ENCODE data around the gene PAPLN.

The PAPLN gene

GRCh38 chr14:73246387-73247150 lies 9.3 kb downstream of the PAPLN start:
- peaks cover 1 to 5% of the 10 kb centered on the region in 2 donors for H3K9me3 Mint-ChIP-seq
- H3K27ac Mint-ChIP-seq = peak overlapping the region; percentile 42
- peak overlapping the region; percentile 82 to 86 for H3K4me3 Mint-ChIP-seq
- peaks cover 19 to 28% of the 10 kb centered on the region in 2 donors for H3K27me3 Mint-ChIP-seq
- no peak for DNase-seq
- peaks cover 0 to 5% of the 10 kb centered on the region in 2 donors for H3K36me3 Mint-ChIP-seq
- peaks cover 51 to 70% of the 10 kb centered on the region in 2 donors for H3K4me1 Mint-ChIP-seq
- ATAC-seq (replicated peaks) = no peak

DNA sequence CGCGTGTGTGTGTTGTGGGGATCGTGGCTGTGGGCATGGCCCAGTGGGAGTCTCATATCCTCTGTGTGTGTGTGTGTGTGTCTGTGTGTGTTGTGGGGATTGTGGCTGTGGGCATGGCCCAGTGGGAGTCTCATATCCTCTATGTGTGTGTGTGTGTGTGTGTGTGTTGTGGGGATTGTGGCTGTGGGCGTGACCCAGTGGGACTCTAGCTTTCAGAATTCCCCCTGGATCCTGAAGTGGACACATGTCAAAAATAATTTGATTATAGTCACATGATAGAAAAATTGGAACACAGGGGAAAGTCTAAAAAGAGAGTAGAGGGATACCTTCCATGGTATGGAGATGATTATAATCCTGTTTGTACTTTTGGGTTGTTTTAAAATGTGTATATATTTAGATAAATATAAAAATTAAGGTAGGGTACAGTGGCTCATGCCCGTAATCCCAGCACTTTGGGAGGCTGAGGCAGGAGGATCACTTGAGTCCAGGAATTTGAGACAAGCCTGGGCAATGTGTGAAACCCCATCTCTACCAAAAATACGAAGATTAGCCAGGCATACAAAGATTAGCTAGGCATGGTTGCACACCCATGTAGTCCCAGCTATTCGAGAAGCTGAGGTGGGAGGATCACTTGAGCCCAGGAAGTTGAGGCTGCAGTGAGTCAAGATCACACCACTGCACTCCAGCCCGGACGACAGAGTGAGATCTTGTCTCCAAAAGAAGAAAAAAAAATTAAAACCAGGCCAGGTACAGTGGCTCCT lies 11.0 kb downstream of the PAPLN start:
- H3K36me3 Mint-ChIP-seq = peaks cover 0 to 5% of the 10 kb centered on the region in 2 donors
- peaks cover 40 to 53% of the 10 kb centered on the region in 2 donors for H3K4me1 Mint-ChIP-seq
- DNase-seq (peak; percentile 32), ATAC-seq (replicated peaks) (peak; percentile 66 to 75)
- H3K4me3 Mint-ChIP-seq = peak overlapping the region in 1 of 2 donors; percentile 46
- H3K27ac Mint-ChIP-seq = peak overlapping the region; percentile 65
- peaks cover 5 to 18% of the 10 kb centered on the region in 2 donors for H3K27me3 Mint-ChIP-seq
- peaks cover 1 to 5% of the 10 kb centered on the region in 2 donors for H3K9me3 Mint-ChIP-seq

GRCh38 chr14:73249108-73249507 lies 11.8 kb downstream of the PAPLN start:
- H3K9me3 Mint-ChIP-seq = peaks cover 1 to 5% of the 10 kb centered on the region in 2 donors
- peaks cover 0 to 13% of the 10 kb centered on the region in 2 donors for H3K27me3 Mint-ChIP-seq
- H3K36me3 Mint-ChIP-seq = peaks cover 0 to 5% of the 10 kb centered on the region in 2 donors
- H3K4me1 Mint-ChIP-seq = peaks cover 35 to 46% of the 10 kb centered on the region in 2 donors
- DNase-seq (no peak), ATAC-seq (replicated peaks) (no peak)
- H3K4me3 Mint-ChIP-seq = no peak overlapping the region
- no peak overlapping the region for H3K27ac Mint-ChIP-seq

DNA sequence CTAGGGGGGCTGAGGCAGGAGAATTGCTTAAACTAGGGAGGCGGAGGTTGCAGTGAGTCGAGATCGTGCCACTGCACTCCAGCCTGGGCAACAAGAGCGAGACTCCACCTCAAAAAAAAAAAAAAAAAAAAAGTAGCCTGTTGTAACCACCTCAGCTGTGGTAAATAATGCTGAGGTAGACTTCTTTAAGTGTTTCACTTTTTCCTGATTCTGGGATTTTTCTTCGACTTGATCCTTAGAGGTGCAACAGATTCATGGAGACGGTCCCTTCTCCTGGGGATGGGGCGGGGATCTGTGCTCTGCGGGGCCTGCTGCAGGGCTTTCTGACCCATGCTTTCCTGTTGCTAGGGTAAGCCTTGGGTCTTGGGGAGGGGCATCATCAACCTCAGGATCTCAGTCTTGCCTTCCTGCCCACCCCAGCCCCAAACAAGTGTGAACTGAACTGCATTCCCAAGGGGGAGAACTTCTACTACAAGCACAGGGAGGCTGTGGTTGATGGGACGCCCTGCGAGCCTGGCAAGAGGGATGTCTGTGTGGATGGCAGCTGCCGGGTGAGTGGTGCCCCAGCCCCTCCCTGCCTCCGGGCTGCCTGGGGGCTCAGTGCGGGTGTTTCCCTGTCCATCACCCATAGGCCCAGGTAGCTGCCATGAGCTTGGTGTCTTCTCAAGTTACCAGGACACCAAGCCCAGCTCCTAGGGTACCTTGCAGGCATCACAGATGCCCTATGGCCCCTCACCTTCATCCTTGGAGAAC lies 12.4 kb downstream of the PAPLN start:
- ATAC-seq (replicated peaks) (no peak), DNase-seq (no peak)
- H3K4me1 Mint-ChIP-seq = peaks cover 31 to 46% of the 10 kb centered on the region in 2 donors
- H3K9me3 Mint-ChIP-seq = peaks cover 1 to 5% of the 10 kb centered on the region in 2 donors
- peaks cover 0 to 8% of the 10 kb centered on the region in 2 donors for H3K27me3 Mint-ChIP-seq
- H3K27ac Mint-ChIP-seq = peak overlapping the region; percentile 63
- peaks cover 0 to 5% of the 10 kb centered on the region in 2 donors for H3K36me3 Mint-ChIP-seq
- no peak overlapping the region for H3K4me3 Mint-ChIP-seq

- Mint-ChIP-seq H3K4me3 (no peak overlapping the region), H3K27ac (peak overlapping the region; percentile 63), H3K4me1 (peaks cover 28 to 40% of the 10 kb centered on the region in 2 donors), H3K36me3 (peaks cover 0 to 5% of the 10 kb centered on the region in 2 donors), H3K9me3 (peaks cover 1 to 5% of the 10 kb centered on the region in 2 donors), H3K27me3 (peaks cover 0 to 4% of the 10 kb centered on the region in 2 donors)
- ATAC-seq (replicated peaks) (no peak), DNase-seq (no peak)
These were observed 13.0 kb downstream of the PAPLN start for GRCh38 chr14:73250317-73250713.

DNA sequence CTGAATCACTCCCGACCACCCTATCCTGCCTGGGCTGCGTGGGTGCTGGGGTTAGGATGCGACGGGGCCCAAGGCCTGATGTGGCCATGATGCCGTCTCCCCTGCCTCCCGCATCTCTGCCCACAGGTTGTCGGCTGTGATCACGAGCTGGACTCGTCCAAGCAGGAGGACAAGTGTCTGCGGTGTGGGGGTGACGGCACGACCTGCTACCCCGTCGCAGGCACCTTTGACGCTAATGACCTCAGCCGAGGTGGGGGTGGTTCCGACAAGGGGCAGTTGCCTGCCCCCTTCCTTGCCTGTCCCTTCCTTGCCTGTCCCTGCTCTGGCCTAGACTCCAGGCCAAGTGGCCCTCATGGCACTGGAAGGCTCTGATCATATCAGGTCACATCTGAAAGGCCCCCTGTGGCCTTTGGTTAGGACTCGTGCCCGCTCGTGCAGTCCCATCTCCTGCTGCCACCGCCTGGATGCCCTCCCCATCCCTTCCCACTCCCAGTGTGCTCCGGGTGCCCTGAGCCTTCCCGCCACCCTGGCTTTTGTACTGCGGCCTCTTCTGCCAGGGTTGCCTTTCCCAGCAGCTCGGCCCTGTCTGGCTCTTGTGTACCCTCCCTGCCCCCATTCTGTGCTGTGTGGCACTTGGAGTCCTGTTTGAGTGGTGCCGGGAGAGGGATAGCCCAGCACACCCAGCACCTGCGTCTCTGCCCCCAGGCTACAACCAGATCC lies 13.6 kb downstream of the PAPLN start:
- Mint-ChIP-seq H3K27me3 (peaks cover 0 to 4% of the 10 kb centered on the region in 2 donors), H3K36me3 (peaks cover 0 to 5% of the 10 kb centered on the region in 2 donors), H3K9me3 (peaks cover 1 to 5% of the 10 kb centered on the region in 2 donors), H3K27ac (no peak overlapping the region), H3K4me3 (no peak overlapping the region), H3K4me1 (peaks cover 28 to 39% of the 10 kb centered on the region in 2 donors)
- ATAC-seq (replicated peaks) = no peak
- DNase-seq = no peak

GRCh38 chr14:73251516-73252215 lies 14.4 kb downstream of the PAPLN start:
- H3K27ac Mint-ChIP-seq = no peak overlapping the region
- H3K9me3 Mint-ChIP-seq = peaks cover 1 to 5% of the 10 kb centered on the region in 2 donors

DNA sequence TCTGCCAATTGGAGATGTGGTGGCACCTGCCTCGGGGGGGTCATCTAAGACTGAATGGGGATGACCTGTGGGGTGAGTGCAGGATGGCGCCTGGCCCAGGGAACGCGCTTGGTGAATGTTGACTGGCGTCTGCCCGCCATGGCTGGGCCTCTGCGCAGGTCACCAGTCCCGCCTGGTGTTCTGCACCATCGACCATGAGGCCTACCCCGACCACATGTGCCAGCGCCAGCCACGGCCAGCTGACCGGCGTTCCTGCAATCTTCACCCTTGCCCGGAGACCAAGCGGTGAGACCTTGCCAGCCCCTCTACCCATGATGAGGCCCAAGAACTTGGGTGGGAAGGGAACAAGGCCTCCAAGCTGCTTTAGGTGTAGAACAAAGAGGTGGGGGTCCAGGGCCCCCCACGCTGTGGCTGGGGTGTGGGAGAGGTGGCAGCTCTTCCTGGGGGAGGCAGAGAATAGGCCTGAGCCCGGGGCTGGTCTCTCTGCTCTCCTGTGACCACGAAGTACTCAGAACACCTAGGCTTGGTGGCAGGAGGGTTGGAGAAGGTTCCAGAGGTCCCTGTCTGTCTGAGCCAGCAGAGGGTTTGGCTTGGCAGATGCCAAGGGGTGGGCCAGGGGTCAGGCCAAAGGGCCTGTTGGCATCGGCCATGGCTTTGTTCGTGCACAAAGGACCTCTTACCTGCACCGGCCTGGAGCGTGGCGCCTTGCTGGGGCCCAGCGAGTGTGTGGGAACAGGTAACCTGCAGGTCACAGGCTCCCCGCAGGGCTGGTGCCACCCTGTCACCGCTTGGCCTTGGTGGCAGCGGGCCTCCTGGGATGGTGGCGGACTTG lies 15.4 kb downstream of the PAPLN start:
- H3K27me3 Mint-ChIP-seq = no peaks in the 10 kb centered on the region
- no peak overlapping the region for H3K27ac Mint-ChIP-seq
- H3K4me3 Mint-ChIP-seq = no peak overlapping the region
- DNase-seq (no peak), ATAC-seq (replicated peaks) (no peak)
- no peaks in the 10 kb centered on the region for H3K9me3 Mint-ChIP-seq
- H3K4me1 Mint-ChIP-seq = peaks cover 19 to 21% of the 10 kb centered on the region in 2 donors
- no peaks in the 10 kb centered on the region for H3K36me3 Mint-ChIP-seq

More at GRCh38 chr14:73251516-73252215, 14.4 kb downstream of the PAPLN start:
- ATAC-seq (replicated peaks) = no peak
- DNase-seq = no peak
- peaks cover 0 to 5% of the 10 kb centered on the region in 2 donors for H3K36me3 Mint-ChIP-seq
- peaks cover 0 to 4% of the 10 kb centered on the region in 2 donors for H3K27me3 Mint-ChIP-seq
- H3K4me1 Mint-ChIP-seq = peaks cover 28 to 32% of the 10 kb centered on the region in 2 donors
- H3K4me3 Mint-ChIP-seq = no peak overlapping the region

DNA sequence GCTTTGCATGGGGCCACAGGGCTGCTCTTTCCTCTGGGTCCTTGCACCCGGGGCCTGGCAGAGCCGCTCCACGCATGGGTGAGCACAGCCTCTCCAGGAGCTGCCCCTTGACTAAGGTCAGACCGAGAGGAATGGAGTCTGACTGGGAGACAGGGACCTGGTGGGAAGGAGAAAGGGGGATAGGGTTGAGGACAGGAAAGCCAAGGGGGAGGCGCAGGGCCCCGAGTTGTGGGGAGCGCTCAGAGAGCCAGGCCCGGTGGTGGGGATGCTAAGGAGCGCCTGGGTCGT lies 16.0 kb downstream of the PAPLN start:
- Mint-ChIP-seq H3K4me1 (peaks cover 13 to 16% of the 10 kb centered on the region in 2 donors), H3K9me3 (no peaks in the 10 kb centered on the region), H3K36me3 (no peaks in the 10 kb centered on the region), H3K27me3 (no peaks in the 10 kb centered on the region), H3K4me3 (no peak overlapping the region), H3K27ac (no peak overlapping the region)
- no peak for ATAC-seq (replicated peaks)
- DNase-seq = no peak

DNA sequence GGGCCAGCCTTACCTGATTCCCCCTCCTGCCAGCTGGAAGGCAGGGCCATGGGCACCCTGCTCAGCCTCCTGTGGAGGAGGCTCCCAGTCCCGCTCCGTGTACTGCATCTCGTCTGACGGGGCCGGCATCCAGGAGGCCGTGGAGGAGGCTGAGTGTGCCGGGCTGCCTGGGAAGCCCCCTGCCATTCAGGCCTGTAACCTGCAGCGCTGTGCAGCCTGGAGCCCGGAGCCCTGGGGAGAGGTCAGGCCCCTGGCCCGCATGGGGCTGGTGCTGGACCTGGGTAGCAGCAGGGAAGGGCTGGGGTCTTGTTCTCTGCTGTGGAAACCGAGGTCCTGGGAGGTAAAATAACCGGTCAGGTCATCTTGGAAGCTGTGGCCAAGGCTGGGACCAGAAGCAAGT lies 16.4 kb downstream of the PAPLN start:
- Mint-ChIP-seq H3K36me3 (no peaks in the 10 kb centered on the region), H3K27ac (peak overlapping the region; percentile 51), H3K27me3 (no peaks in the 10 kb centered on the region), H3K4me1 (peaks cover 8 to 11% of the 10 kb centered on the region in 2 donors), H3K4me3 (no peak overlapping the region), H3K9me3 (no peaks in the 10 kb centered on the region)
- DNase-seq (no peak), ATAC-seq (replicated peaks) (no peak)

DNA sequence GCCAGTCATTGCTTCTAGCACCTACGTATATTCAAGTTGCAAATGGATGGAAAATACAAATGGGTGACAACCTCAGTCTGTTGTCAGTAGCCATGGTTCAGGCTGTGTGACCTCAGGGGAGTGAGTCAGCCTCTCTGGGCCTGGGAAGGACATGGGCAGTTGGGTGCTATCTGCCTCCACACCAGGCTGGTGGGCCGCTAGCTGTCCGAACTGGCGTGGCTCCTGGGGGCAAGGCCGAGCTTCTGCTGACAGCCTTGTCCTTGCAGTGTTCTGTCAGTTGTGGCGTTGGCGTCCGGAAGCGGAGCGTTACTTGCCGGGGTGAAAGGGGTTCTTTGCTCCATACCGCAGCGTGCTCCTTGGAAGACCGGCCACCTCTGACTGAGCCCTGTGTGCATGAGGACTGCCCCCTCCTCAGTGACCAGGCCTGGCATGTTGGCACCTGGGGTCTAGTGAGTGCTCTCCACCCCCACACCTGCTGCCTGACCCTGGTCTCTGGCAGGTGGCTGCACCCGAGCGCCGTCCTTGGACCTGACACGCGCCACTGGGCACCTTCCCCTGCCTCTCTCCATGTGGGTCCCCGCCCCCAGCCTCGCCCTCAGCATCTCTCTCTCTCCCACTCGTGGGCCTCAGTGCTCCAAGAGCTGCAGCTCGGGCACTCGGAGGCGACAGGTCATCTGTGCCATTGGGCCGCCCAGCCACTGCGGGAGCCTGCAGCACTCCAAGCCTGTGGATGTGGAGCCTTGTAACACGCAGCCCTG lies 17.1 kb downstream of the PAPLN start:
- H3K27me3 Mint-ChIP-seq = no peaks in the 10 kb centered on the region
- no peak for ATAC-seq (replicated peaks)
- no peak overlapping the region for H3K27ac Mint-ChIP-seq
- H3K9me3 Mint-ChIP-seq = no peaks in the 10 kb centered on the region
- H3K4me3 Mint-ChIP-seq = no peak overlapping the region
- DNase-seq = no peak
- peaks cover 3 to 5% of the 10 kb centered on the region in 2 donors for H3K4me1 Mint-ChIP-seq
- no peaks in the 10 kb centered on the region for H3K36me3 Mint-ChIP-seq

- Mint-ChIP-seq H3K27me3 (no peaks in the 10 kb centered on the region), H3K9me3 (no peaks in the 10 kb centered on the region), H3K4me1 (peaks cover 0 to under 1% of the 10 kb centered on the region in 2 donors), H3K27ac (no peak overlapping the region), H3K36me3 (no peaks in the 10 kb centered on the region), H3K4me3 (no peak overlapping the region)
- DNase-seq (no peak), ATAC-seq (replicated peaks) (no peak)
These were observed 17.7 kb downstream of the PAPLN start for GRCh38 chr14:73255005-73255400.

Data from stimulated activated naive B cell treated with anti-CD40 and anti-IgM and Interleukin-4, amounts not matched to agents 10 μg/mL and 1 μg/mL and 100 μg/mL, for 72 hours (primary cell).